Stomach smooth muscle (tissue), 2 donors: ENCODE results near the gene CC2D2A.

ENCODE experiments used
- H3K27ac ChIP-seq: one replicate; pipeline ENCODE4 v1.7.0; 2013; ENCODE audit warnings: mild to moderate bottlenecking, low read length, inconsistent platforms
- H3K27me3 ChIP-seq, 2 donors: one replicate each; pipeline ENCODE4 v1.7.0; 2013; ENCODE audit warnings: low read length in 2 of 2; ENCODE audit not compliant: insufficient read depth in 2 of 2, control insufficient read depth in 1 of 2
- H3K36me3 ChIP-seq, 2 donors: one replicate each; pipeline ENCODE4 v1.7.0; 2013; ENCODE audit warnings: low read length in 2 of 2; ENCODE audit not compliant: control insufficient read depth in 2 of 2, insufficient read depth in 2 of 2
- H3K4me1 ChIP-seq: one replicate; pipeline ENCODE4 v1.7.0; 2013; ENCODE audit warnings: low read length; ENCODE audit not compliant: control insufficient read depth, insufficient read depth
- H3K4me3 ChIP-seq, 2 donors: one replicate each; pipeline ENCODE4 v1.7.0; 2013; ENCODE audit warnings: low read length in 2 of 2
- H3K9ac ChIP-seq, 2 donors: one replicate each; pipeline ENCODE4 v1.7.0; 2013; ENCODE audit warnings: low read length in 2 of 2, mild to moderate bottlenecking in 1 of 2
- H3K9me3 ChIP-seq, 2 donors: one replicate each; pipeline ENCODE4 v1.7.0; 2013; ENCODE audit warnings: low read length in 2 of 2; ENCODE audit not compliant: control insufficient read depth in 2 of 2
- donor health status: healthy.
- donor health status: Pancreatic carcinoma.

Gene CC2D2A

GRCh38 chr4:15536552-15537499, 67.1 kb downstream of the CC2D2A start:
- Histone ChIP-seq H3K27me3 (no peaks in the 10 kb centered on the region), H3K9me3 (no peaks in the 10 kb centered on the region), H3K9ac (no peak overlapping the region), H3K4me1 (peaks cover 9% of the 10 kb centered on the region), H3K36me3 (peaks cover 21 to 23% of the 10 kb centered on the region in 2 donors), H3K4me3 (no peak overlapping the region), H3K27ac (peak overlapping the region; percentile 38)

- H3K27ac ChIP-seq = no peak overlapping the region
- H3K27me3 ChIP-seq = no peaks in the 10 kb centered on the region
- H3K9ac ChIP-seq = no peak overlapping the region
- peaks cover 32 to 43% of the 10 kb centered on the region in 2 donors for H3K36me3 ChIP-seq
- no peak overlapping the region for H3K4me3 ChIP-seq
- peaks cover 5% of the 10 kb centered on the region for H3K4me1 ChIP-seq
- no peaks in the 10 kb centered on the region for H3K9me3 ChIP-seq
Observed at GRCh38 chr4:15541941-15542340, 72.3 kb downstream of the CC2D2A start.

GRCh38 chr4:15542760-15543159, 73.1 kb downstream of the CC2D2A start:
- Histone ChIP-seq H3K4me3 (no peak overlapping the region), H3K36me3 (peaks cover 28 to 46% of the 10 kb centered on the region in 2 donors), H3K9me3 (no peaks in the 10 kb centered on the region), H3K4me1 (no peaks in the 10 kb centered on the region), H3K9ac (no peak overlapping the region), H3K27ac (no peak overlapping the region), H3K27me3 (no peaks in the 10 kb centered on the region)

- H3K9me3 ChIP-seq = no peaks in the 10 kb centered on the region
- H3K9ac ChIP-seq = no peak overlapping the region
- H3K4me3 ChIP-seq = no peak overlapping the region
- no peak overlapping the region for H3K27ac ChIP-seq
- H3K36me3 ChIP-seq = peaks cover 21 to 39% of the 10 kb centered on the region in 2 donors
- H3K4me1 ChIP-seq = no peaks in the 10 kb centered on the region
- H3K27me3 ChIP-seq = no peaks in the 10 kb centered on the region
Observed at GRCh38 chr4:15543537-15544247, 74.0 kb downstream of the CC2D2A start.

- no peak overlapping the region for H3K27ac ChIP-seq
- H3K36me3 ChIP-seq = peaks cover 17 to 37% of the 10 kb centered on the region in 2 donors
Observed at GRCh38 chr4:15544248-15544729, 74.6 kb downstream of the CC2D2A start.

GRCh38 chr4:15545371-15545770, 75.7 kb downstream of the CC2D2A start:
- Histone ChIP-seq H3K9me3 (no peaks in the 10 kb centered on the region), H3K4me3 (no peak overlapping the region), H3K36me3 (peaks cover 17 to 34% of the 10 kb centered on the region in 2 donors), H3K9ac (no peak overlapping the region), H3K27ac (no peak overlapping the region), H3K4me1 (no peaks in the 10 kb centered on the region), H3K27me3 (no peaks in the 10 kb centered on the region)

More at GRCh38 chr4:15544248-15544729, 74.6 kb downstream of the CC2D2A start:
- Histone ChIP-seq H3K9ac (no peak overlapping the region), H3K4me3 (no peak overlapping the region), H3K9me3 (no peaks in the 10 kb centered on the region), H3K4me1 (no peaks in the 10 kb centered on the region), H3K27me3 (no peaks in the 10 kb centered on the region)

- H3K9me3 ChIP-seq = no peaks in the 10 kb centered on the region
- no peak overlapping the region for H3K27ac ChIP-seq
- no peaks in the 10 kb centered on the region for H3K27me3 ChIP-seq
- no peaks in the 10 kb centered on the region for H3K4me1 ChIP-seq
- no peak overlapping the region for H3K9ac ChIP-seq
- H3K4me3 ChIP-seq = no peak overlapping the region
- H3K36me3 ChIP-seq = peaks cover 13 to 22% of the 10 kb centered on the region in 2 donors
Observed at GRCh38 chr4:15547392-15547791, 77.7 kb downstream of the CC2D2A start.

- Histone ChIP-seq H3K9ac (no peak overlapping the region), H3K27me3 (no peaks in the 10 kb centered on the region), H3K27ac (no peak overlapping the region), H3K9me3 (no peaks in the 10 kb centered on the region), H3K4me1 (no peaks in the 10 kb centered on the region), H3K4me3 (no peak overlapping the region), H3K36me3 (peaks cover 23 to 24% of the 10 kb centered on the region in 2 donors)
Observed at GRCh38 chr4:15550491-15550890, 80.8 kb downstream of the CC2D2A start.

GRCh38 chr4:15551740-15552446, 82.2 kb downstream of the CC2D2A start:
- Histone ChIP-seq H3K9me3 (no peaks in the 10 kb centered on the region), H3K36me3 (peaks cover 27 to 29% of the 10 kb centered on the region in 2 donors), H3K4me1 (no peaks in the 10 kb centered on the region), H3K27ac (no peak overlapping the region), H3K9ac (no peak overlapping the region), H3K27me3 (no peaks in the 10 kb centered on the region), H3K4me3 (no peak overlapping the region)

GRCh38 chr4:15552557-15553362, 83.1 kb downstream of the CC2D2A start:
- peaks cover 23 to 32% of the 10 kb centered on the region in 2 donors for H3K36me3 ChIP-seq
- H3K4me1 ChIP-seq = no peaks in the 10 kb centered on the region
- H3K9me3 ChIP-seq = no peaks in the 10 kb centered on the region
- H3K9ac ChIP-seq = no peak overlapping the region
- no peaks in the 10 kb centered on the region for H3K27me3 ChIP-seq
- H3K27ac ChIP-seq = no peak overlapping the region
- H3K4me3 ChIP-seq = no peak overlapping the region
